ENCODE results near the gene DNAJB13. TPM values are rescaled to one million over a fixed set of nuclear protein-coding genes. Genes with fewer than 3 reads are reported as not detected.

The DNAJB13 gene
- total RNA-seq, 1 donor from 2014 or later, result not detected

GRCh38 chr11:73963861-73964260 lies 13.0 kb downstream of the DNAJB13 start:
- Histone ChIP-seq H3K4me1 (no peaks in the 10 kb centered on the region), H3K27ac (no peak overlapping the region), H3K36me3 (no peaks in the 10 kb centered on the region), H3K9me3 (no peaks in the 10 kb centered on the region), H3K4me3 (no peak overlapping the region), H3K27me3 (no peaks in the 10 kb centered on the region)
- DNase-seq, result no peak
- TF ChIP-seq CTCF (IDR thresholded peaks at IDR 0.05), result no peak
- intact Hi-C loops (cut with DNase I), result no loop called here
- no peak for ATAC-seq

- H3K4me1 ChIP-seq, result no peaks in the 10 kb centered on the region
- H3K27me3 ChIP-seq, result no peaks in the 10 kb centered on the region
- ATAC-seq (no peak), DNase-seq (peak; percentile 54)
- H3K27ac ChIP-seq, result no peak overlapping the region
- H3K4me3 ChIP-seq, result no peak overlapping the region
- H3K9me3 ChIP-seq, result no peaks in the 10 kb centered on the region
- no peaks in the 10 kb centered on the region for H3K36me3 ChIP-seq
- intact Hi-C loops (cut with DNase I), result no loop called here
- TF ChIP-seq CTCF (IDR thresholded peaks at IDR 0.05), result no peak
Measured at GRCh38 chr11:73965076-73965763, 14.4 kb downstream of the DNAJB13 start.

- ATAC-seq (no peak), DNase-seq (no peak)
- H3K27ac ChIP-seq, result no peak overlapping the region
- H3K4me1 ChIP-seq, result no peaks in the 10 kb centered on the region
- no peak overlapping the region for H3K4me3 ChIP-seq
- intact Hi-C loops (cut with DNase I), result no loop called here
- no peaks in the 10 kb centered on the region for H3K9me3 ChIP-seq
- TF ChIP-seq CTCF (IDR thresholded peaks at IDR 0.05), result no peak
- H3K36me3 ChIP-seq, result no peaks in the 10 kb centered on the region
- no peaks in the 10 kb centered on the region for H3K27me3 ChIP-seq
Measured at GRCh38 chr11:73965764-73966121, 14.9 kb downstream of the DNAJB13 start.

GRCh38 chr11:73968356-73968966 lies 17.6 kb downstream of the DNAJB13 start:
- intact Hi-C loops (cut with DNase I), result no loop called here
- no peak for DNase-seq

GRCh38 chr11:73969091-73969490 lies 18.3 kb downstream of the DNAJB13 start:
- no peak overlapping the region for H3K4me3 ChIP-seq
- no peak for TF ChIP-seq CTCF (IDR thresholded peaks at IDR 0.05)
- intact Hi-C loops (cut with DNase I), result no loop called here
- H3K4me1 ChIP-seq, result peaks cover 6% of the 10 kb centered on the region
- DNase-seq (no peak), ATAC-seq (no peak)
- H3K27me3 ChIP-seq, result no peaks in the 10 kb centered on the region
- no peak overlapping the region for H3K27ac ChIP-seq
- H3K36me3 ChIP-seq, result no peaks in the 10 kb centered on the region
- no peaks in the 10 kb centered on the region for H3K9me3 ChIP-seq

More at GRCh38 chr11:73968356-73968966, 17.6 kb downstream of the DNAJB13 start:
- Histone ChIP-seq H3K27ac (no peak overlapping the region), H3K4me3 (no peak overlapping the region), H3K36me3 (no peaks in the 10 kb centered on the region), H3K9me3 (no peaks in the 10 kb centered on the region), H3K4me1 (no peaks in the 10 kb centered on the region), H3K27me3 (no peaks in the 10 kb centered on the region)
- ATAC-seq, result no peak
- no peak for TF ChIP-seq CTCF (IDR thresholded peaks at IDR 0.05)

Measured in upper lobe of right lung (tissue), 1 donor.